A549 (cell line): Measurements from ENCODE around the gene FAM78A. TPM values are rescaled to one million over a fixed set of nuclear protein-coding genes. Genes with fewer than 3 reads are reported as not detected.

Source experiments
- ATAC-seq, 2 experiments: fragments of 200-7000 bp in 1 of 2; fragments of >200 bp in 1 of 2; cut with Nextera tagmentation in 1 of 2; cut with Tn5 transposase in 1 of 2; 3 replicates each; pipeline versions ENCODE4 v1.8.0 to v1.9.1; 2018 to 2020; ENCODE audit warnings: mild to moderate bottlenecking in 1 of 2, moderate library complexity in 1 of 2
- CTCF ChIA-PET: fragments of 300-600 bp; sonication (Branson Sonifier 250); formaldehyde crosslinking; extraction: SDS; loops from one replicate; lab custom pipeline; 2021; ENCODE audit warnings: antibody characterized with exemption, inconsistent platforms; lab: Yijun Ruan, JAX
- POLR2A ChIA-PET: fragments of 350-600 bp; formaldehyde crosslinking; extraction: SDS; loops from one replicate; lab custom pipeline; 2021; ENCODE audit warnings: antibody characterized with exemption, inconsistent platforms; lab: Yijun Ruan, JAX
- DNase-seq, 2 experiments: peaks; one replicate each; pipeline versions ENCODE4 v3.0.0 to v3.0.0-alpha.2; 2011 to 2016; ENCODE audit warnings: low read depth in 1 of 2, low spot score in 1 of 2
- FAIRE-seq: peaks from 2 replicates; lab custom pipeline; 2011; peaks lifted over from hg19 to GRCh38; lab: Jason Lieb, UNC
- H3K27ac ChIP-seq, 2 experiments: fragments of >200 bp; sonication (Bioruptor Twin); formaldehyde crosslinking; 3 replicates each; pipeline ENCODE4 v1.5.1; 2016 to 2017
- H3K4me1 ChIP-seq: fragments of >200 bp; sonication (Bioruptor Twin); formaldehyde crosslinking; 3 replicates; pipeline ENCODE4 v1.6.1; 2016
- H3K4me2 ChIP-seq: fragments of >200 bp; sonication (Bioruptor Twin); formaldehyde crosslinking; 3 replicates; pipeline ENCODE4 v1.6.1; 2016
- H3K4me3 ChIP-seq: fragments of >200 bp; sonication (Bioruptor Twin); formaldehyde crosslinking; 3 replicates; pipeline ENCODE4 v1.5.1; 2016
- H3K9me3 ChIP-seq: fragments of >200 bp; sonication (Bioruptor Twin); formaldehyde crosslinking; 3 replicates; pipeline ENCODE4 v1.6.1; 2016
- BHLHE40 ChIP-seq: IDR thresholded peaks from 2 replicates; pipeline ENCODE4 v1.6.1; 2012; ENCODE audit warnings: low read depth, low read length, inconsistent platforms
- CBX8 ChIP-seq: fragments of 200-600 bp; sonication (generic); IDR thresholded peaks from 2 replicates; pipeline ENCODE4 v1.6.1; 2016
- CHD2 ChIP-seq: fragments of 150-350 bp; IDR thresholded peaks from 2 replicates; pipeline ENCODE4 v1.6.1; 2014; ENCODE audit warnings: low read length; ENCODE audit not compliant: partially characterized antibody
- CHD4 ChIP-seq: fragments of 200-600 bp; sonication (generic); IDR thresholded peaks from 2 replicates; pipeline ENCODE4 v1.6.1; 2016; ENCODE audit warnings: antibody characterized with exemption, mild to moderate bottlenecking, borderline replicate concordance
- EP300 ChIP-seq, 2 experiments: fragments of >200 bp; sonication (Bioruptor Twin); formaldehyde crosslinking; IDR thresholded peaks; 2 replicates in 1 of 2; 3 replicates in 1 of 2; pipeline ENCODE4 v1.6.1; 2016 to 2017
- ESRRA ChIP-seq: fragments of 150-350 bp; IDR thresholded peaks from 2 replicates; pipeline ENCODE4 v1.6.1; 2014; ENCODE audit warnings: mild to moderate bottlenecking, low read length, borderline replicate concordance
- FOSB ChIP-seq: fragments of 250-450 bp; sonication (Bioruptor Pico); IDR thresholded peaks from 2 replicates; pipeline ENCODE4 v1.5.0; 2020; ENCODE audit warnings: mild to moderate bottlenecking, moderate library complexity
- HDAC2 ChIP-seq: fragments of 200-600 bp; sonication (generic); IDR thresholded peaks from 2 replicates; pipeline ENCODE4 v1.6.1; 2016
- HEYL ChIP-seq: fragments of 250-450 bp; sonication (Bioruptor Pico); IDR thresholded peaks from 2 replicates; pipeline ENCODE4 v1.8.0; 2021; ENCODE audit warnings: mild to moderate bottlenecking, moderate library complexity
- HOXA7 ChIP-seq: fragments of 250-450 bp; sonication (Bioruptor Pico); IDR thresholded peaks from 2 replicates; pipeline ENCODE4 v1.5.0; 2020; ENCODE audit warnings: mild to moderate bottlenecking, moderate library complexity
- HOXB13 ChIP-seq: fragments of 250-450 bp; sonication (Bioruptor Pico); IDR thresholded peaks from 2 replicates; pipeline ENCODE4 v1.5.0; 2020; ENCODE audit warnings: low read depth, mild to moderate bottlenecking, moderate library complexity
- HOXB5 ChIP-seq: fragments of 250-450 bp; sonication (Bioruptor Pico); IDR thresholded peaks from 2 replicates; pipeline ENCODE4 v1.5.0; 2020; ENCODE audit warnings: mild to moderate bottlenecking, moderate library complexity
- KDM5A ChIP-seq: fragments of 200-600 bp; sonication (generic); IDR thresholded peaks from 2 replicates; pipeline ENCODE4 v1.6.1; 2016; ENCODE audit warnings: antibody characterized with exemption, mild to moderate bottlenecking
- MAFK ChIP-seq: fragments of 450-650 bp; IDR thresholded peaks from 2 replicates; pipeline ENCODE4 v1.6.1; 2014; ENCODE audit not compliant: partially characterized antibody
- MAZ ChIP-seq: fragments of 150-350 bp; IDR thresholded peaks from 2 replicates; pipeline ENCODE4 v1.6.1; 2014; ENCODE audit warnings: antibody characterized with exemption, low read depth, low read length, borderline replicate concordance
- MYC ChIP-seq: IDR thresholded peaks from 2 replicates; pipeline ENCODE4 v1.6.1; 2012; ENCODE audit warnings: mild to moderate bottlenecking, inconsistent platforms, low read length, improper control_type of control experiment, borderline replicate concordance
- NFE2L2 ChIP-seq: fragments of 150-350 bp; conservative IDR thresholded peaks from 2 replicates; pipeline ENCODE4 v1.6.1; 2014; ENCODE audit warnings: low read length
- POLR2A ChIP-seq: IDR thresholded peaks from 2 replicates; pipeline ENCODE4 v1.6.1; 2012; ENCODE audit warnings: mild to moderate bottlenecking, low read length
- RARB ChIP-seq: fragments of 250-450 bp; sonication (Bioruptor Pico); IDR thresholded peaks from 2 replicates; pipeline ENCODE4 v1.8.0; 2021; ENCODE audit warnings: mild to moderate bottlenecking, moderate library complexity
- RFX5 ChIP-seq: fragments of 450-650 bp; IDR thresholded peaks from 2 replicates; pipeline ENCODE4 v1.7.1; 2014; ENCODE audit warnings: antibody characterized with exemption, mild to moderate bottlenecking, moderate library complexity
- RNF2 ChIP-seq: fragments of 200-600 bp; sonication (generic); IDR thresholded peaks from 2 replicates; pipeline ENCODE4 v1.6.1; 2016; ENCODE audit warnings: low read depth, mild to moderate bottlenecking, antibody characterized with exemption, moderate library complexity, borderline replicate concordance
- SMC3 ChIP-seq: fragments of >200 bp; sonication (Bioruptor Twin); formaldehyde crosslinking; IDR thresholded peaks from 3 replicates; pipeline ENCODE4 v1.6.1; 2018; ENCODE audit warnings: inconsistent platforms
- TFCP2L1 ChIP-seq: fragments of 250-450 bp; sonication (Bioruptor Pico); IDR thresholded peaks from 2 replicates; pipeline ENCODE4 v1.5.0; 2021; ENCODE audit warnings: mild to moderate bottlenecking
- ZC3H11A ChIP-seq: fragments of 450-650 bp; IDR thresholded peaks from 2 replicates; pipeline ENCODE4 v1.6.1; 2014; ENCODE audit warnings: antibody characterized with exemption, mild to moderate bottlenecking
- ZNF302 ChIP-seq: fragments of 250-450 bp; sonication (Bioruptor Pico); IDR thresholded peaks from 2 replicates; pipeline ENCODE4 v1.9.0; 2021; ENCODE audit warnings: inconsistent platforms, mild to moderate bottlenecking, moderate library complexity
- ZSCAN20 ChIP-seq: fragments of 250-450 bp; sonication (Bioruptor Pico); IDR thresholded peaks from 2 replicates; pipeline ENCODE4 v1.8.0; 2022; ENCODE audit warnings: mild to moderate bottlenecking, moderate library complexity
- WGBS: methylation state at CpG from one replicate; pipeline ENCODE4 v1.1.6; 2017; ENCODE audit errors: missing lambda C conversion rate; 5-methylcytosine and 5-hydroxymethylcytosine counted together
- polyA plus RNA-seq, 4 experiments: library from polyadenylated mRNA; depleted of rRNA in 3 of 4; stranded (reverse); fragments of >200 nt; fragmentation: RNase III in 1 of 4; extraction: RNeasy Plus Mini Kit Qiagen cat#74134 plus additional on column Dnase treatment in 1 of 4; gene quantifications; 2 replicates in 3 of 4; 3 replicates in 1 of 4; pipeline ENCODE4 v1.2.3, GENCODE V29; 2011 to 2017
- TF ChIP-seq, protein P1 (sequence below): fragments of >200 bp; sonication (Bioruptor Twin); formaldehyde crosslinking; IDR thresholded peaks from 3 replicates; pipeline ENCODE4 v1.6.1; 2016
- TF ChIP-seq, protein P2 (sequence below): IDR thresholded peaks from 2 replicates; pipeline ENCODE4 v1.6.1; 2012
- TF ChIP-seq, protein P3 (sequence below): fragments of >200 bp; sonication (Bioruptor Twin); formaldehyde crosslinking; IDR thresholded peaks from 2 replicates; pipeline ENCODE4 v1.6.1; 2016
- TF ChIP-seq, protein P4 (sequence below): IDR thresholded peaks from 2 replicates; pipeline ENCODE4 v1.6.1; 2012

The FAM78A gene
- polyA plus RNA-seq, 2 of the 4 experiments (the other 2 are of a cell fraction) = 0.44 to 0.50 TPM

DNA sequence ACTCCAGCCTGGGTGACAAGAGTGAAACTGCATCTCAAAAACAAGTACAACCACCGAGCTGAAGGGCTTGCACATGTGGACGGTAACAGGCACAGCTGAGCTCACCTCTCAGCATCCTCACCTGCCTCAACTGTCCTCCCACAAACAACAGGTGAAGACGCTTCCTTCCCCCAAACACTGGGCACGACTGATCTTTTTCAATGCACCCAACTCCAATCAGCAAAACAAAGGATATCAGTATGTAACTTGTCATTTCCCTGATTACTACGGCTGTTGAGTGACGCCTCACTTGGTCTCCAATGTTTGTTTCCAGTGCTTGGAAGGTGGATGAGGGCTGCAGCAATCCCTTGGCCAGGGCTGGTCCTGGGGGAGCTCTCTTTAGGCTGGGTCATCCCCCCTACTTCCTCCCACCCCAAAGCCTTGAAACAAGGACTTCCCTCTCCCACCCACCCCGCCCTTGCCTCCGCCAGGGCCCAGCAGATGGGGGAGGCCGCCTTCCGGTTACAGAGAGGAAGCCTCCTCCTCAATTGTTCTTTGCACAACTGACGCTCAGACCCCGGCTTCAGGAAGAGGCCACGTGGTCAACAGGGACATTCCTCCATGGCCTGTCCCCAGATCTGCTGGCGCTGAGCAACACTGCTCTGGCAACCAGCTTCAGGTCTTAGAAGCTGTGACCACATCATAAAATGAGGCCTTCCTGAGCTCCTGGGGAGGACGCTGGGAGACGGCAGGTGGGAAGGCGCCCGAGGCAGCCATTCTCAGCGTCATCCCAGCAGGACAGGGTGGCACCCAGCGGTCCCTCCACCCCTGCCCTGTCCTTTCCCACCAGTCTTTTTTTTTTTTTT lies 5.9 kb downstream of the FAM78A start (continued):
- TF ChIP-seq SMC3 = no peak

DNA sequence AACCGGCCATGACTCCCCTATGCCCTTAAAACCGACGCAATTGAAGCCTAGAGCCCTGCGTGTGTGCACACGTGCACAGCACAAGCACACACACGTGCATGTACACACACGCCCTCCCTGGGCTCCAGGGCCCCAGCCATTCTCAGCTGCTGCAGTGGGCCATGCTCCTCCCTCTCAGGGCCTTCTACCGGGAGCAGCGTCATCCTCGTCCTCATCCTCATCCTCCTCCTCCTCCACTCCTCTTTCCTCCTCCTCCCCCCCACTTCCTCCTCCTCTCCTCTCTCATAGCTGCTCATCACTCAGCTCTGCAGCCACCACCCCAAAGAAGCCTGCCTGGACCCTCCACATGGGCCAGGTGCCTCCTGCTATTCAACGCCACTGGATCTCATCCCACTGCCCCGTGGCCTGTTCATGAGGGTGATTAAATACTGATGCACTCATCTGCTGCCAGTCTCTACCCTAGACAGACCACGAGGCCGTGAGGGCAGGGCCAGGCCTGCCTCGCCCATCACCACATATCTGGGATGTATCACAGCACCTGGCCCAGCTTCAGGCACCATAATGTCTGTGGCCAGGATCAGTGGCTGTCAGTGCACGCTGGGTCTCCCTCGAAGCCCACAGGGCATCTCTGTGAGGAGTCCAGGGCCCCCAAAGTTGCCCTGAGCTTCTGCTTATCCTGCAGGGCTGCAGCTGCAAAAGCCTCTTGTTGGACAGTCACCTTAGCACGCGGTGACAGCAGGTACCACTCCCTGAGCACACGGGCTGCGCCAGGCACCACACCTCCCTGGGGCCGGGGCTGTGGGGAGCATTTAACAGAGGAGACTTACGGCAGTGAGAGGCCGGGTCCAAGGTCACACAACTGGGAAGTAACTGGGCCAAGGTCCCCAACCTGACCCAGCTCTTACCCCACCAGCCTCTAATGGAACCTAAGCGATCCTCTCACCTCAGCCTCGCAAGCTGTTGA lies 9.8 kb downstream of the FAM78A start:
- FAIRE-seq = no peak
- ATAC-seq = peak in 1 of 2 experiments; percentile 11; a peak in 1 of 6 replicates
- TF ChIP-seq, protein P1, sequence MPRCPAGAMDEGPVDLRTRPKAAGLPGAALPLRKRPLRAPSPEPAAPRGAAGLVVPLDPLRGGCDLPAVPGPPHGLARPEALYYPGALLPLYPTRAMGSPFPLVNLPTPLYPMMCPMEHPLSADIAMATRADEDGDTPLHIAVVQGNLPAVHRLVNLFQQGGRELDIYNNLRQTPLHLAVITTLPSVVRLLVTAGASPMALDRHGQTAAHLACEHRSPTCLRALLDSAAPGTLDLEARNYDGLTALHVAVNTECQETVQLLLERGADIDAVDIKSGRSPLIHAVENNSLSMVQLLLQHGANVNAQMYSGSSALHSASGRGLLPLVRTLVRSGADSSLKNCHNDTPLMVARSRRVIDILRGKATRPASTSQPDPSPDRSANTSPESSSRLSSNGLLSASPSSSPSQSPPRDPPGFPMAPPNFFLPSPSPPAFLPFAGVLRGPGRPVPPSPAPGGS = no peak
- TF ChIP-seq ZSCAN20 (CRISPR knock-in tag) (no peak), RFX5 (no peak), NFE2L2 (no peak), POLR2A (no peak), ZNF302 (no peak), KDM5A (no peak), EP300 (IDR thresholded peaks at IDR 0.05) (no peak), HOXB5 (CRISPR knock-in tag) (no peak), HOXB13 (no peak), CHD2 (no peak), MAZ (no peak), CBX8 (no peak), MYC (no peak), RNF2 (no peak)
- TF ChIP-seq, protein P2, sequence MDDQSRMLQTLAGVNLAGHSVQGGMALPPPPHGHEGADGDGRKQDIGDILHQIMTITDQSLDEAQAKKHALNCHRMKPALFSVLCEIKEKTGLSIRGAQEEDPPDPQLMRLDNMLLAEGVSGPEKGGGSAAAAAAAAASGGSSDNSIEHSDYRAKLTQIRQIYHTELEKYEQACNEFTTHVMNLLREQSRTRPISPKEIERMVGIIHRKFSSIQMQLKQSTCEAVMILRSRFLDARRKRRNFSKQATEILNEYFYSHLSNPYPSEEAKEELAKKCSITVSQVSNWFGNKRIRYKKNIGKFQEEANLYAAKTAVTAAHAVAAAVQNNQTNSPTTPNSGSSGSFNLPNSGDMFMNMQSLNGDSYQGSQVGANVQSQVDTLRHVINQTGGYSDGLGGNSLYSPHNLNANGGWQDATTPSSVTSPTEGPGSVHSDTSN = no peak
- TF ChIP-seq, protein P3, sequence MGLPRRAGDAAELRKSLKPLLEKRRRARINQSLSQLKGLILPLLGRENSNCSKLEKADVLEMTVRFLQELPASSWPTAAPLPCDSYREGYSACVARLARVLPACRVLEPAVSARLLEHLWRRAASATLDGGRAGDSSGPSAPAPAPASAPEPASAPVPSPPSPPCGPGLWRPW = no peak
- 80% methylated on average over 25 of the region's 26 CpGs for WGBS
- ChIA-PET POLR2A (no interaction called here), CTCF (interaction anchor here (1.0 kb wide), 1 partner anchor 70 kb away, joined by 4 read pairs; no protein-coding TSS in a partner anchor)
- no peak overlapping the region for H3K4me3 ChIP-seq
- no peak for DNase-seq
- H3K9me3 ChIP-seq = no peaks in the 10 kb centered on the region
- no peak overlapping the region for H3K4me2 ChIP-seq
- H3K4me1 ChIP-seq = no peaks in the 10 kb centered on the region
- H3K27ac ChIP-seq = no peak overlapping the region

DNA sequence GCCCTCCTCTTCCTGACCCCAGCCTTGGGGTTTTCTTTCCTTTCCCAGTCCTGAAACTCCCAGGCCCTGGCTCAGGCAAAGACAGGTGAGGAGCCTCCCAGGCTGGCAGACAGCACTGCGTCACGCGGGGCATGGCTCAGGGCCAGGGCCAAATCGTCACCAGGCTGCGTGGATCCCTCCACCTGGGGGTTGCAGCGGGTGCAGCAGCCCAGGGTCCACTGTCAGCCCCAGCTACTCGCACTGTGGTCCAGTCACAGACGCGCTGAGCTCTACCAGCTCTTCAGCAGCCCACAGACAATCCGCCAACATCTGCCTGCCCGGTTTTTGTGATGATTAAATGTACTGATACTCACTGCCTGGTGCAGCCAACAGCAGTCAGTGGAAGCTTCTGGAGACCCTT lies 12.1 kb downstream of the FAM78A start:
- no peak for FAIRE-seq
- CTCF ChIA-PET = interaction anchor here (1.9 kb wide), 1 partner anchor 72 kb away, joined by 6 read pairs; no protein-coding TSS in a partner anchor
- Histone ChIP-seq H3K9me3 (no peaks in the 10 kb centered on the region), H3K4me1 (no peaks in the 10 kb centered on the region), H3K4me2 (no peak overlapping the region), H3K27ac (no peak overlapping the region), H3K4me3 (no peak overlapping the region)
- 100% methylated on average over 1 of the region's 11 CpGs for WGBS
- TF ChIP-seq, protein P4, sequence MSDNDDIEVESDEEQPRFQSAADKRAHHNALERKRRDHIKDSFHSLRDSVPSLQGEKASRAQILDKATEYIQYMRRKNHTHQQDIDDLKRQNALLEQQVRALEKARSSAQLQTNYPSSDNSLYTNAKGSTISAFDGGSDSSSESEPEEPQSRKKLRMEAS = no peak
- TF ChIP-seq HOXA7 (CRISPR knock-in tag) (no peak), ESRRA (no peak), BHLHE40 (no peak), RNF2 (no peak), SMC3 (no peak), RARB (CRISPR knock-in tag) (no peak), MAFK (no peak), HEYL (CRISPR knock-in tag) (no peak), FOSB (CRISPR knock-in tag) (no peak), CHD4 (no peak), TFCP2L1 (CRISPR knock-in tag) (no peak), HOXB5 (CRISPR knock-in tag) (no peak), ZC3H11A (no peak), HDAC2 (no peak), ZSCAN20 (CRISPR knock-in tag) (no peak), HOXB13 (no peak)
- TF ChIP-seq, protein P3 = no peak
- TF ChIP-seq, protein P2 = no peak
- POLR2A ChIA-PET = no interaction called here
- peak; percentile 26 to 41; a peak in 3 of 6 replicates for ATAC-seq
- no peak for DNase-seq
